Measurements from ENCODE around the gene TRABD2A.

TRABD2A gene

DNA sequence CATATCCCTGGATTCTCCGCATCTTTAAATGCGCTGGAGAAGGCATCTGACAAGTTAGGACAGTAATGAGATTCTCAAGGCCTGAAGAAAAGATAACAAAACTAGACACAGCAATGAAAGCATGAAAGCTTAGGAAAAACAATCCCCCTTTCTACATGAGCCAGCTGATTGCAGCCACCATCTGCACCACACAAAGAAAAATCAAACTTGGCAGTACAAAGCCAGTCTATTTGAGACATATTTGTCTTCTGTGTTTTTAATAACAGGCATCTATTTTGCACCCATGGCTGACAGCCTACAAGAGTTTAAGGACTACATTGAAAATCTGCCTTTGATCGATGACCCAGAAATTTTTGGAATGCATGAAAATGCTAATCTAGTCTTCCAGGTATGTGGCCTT is 83.6 kb downstream of the TRABD2A start:
- Mint-ChIP-seq H3K27ac (no peak overlapping the region), H3K36me3 (ENCODE audit: low read depth) (no peaks in the 10 kb centered on the region), H3K4me3 (no peak overlapping the region), H3K27me3 (ENCODE audit: low read depth) (no peaks in the 10 kb centered on the region), H3K4me1 (no peaks in the 10 kb centered on the region), H3K9me3 (peaks cover 13% of the 10 kb centered on the region)
- TF ChIP-seq, protein P1, sequence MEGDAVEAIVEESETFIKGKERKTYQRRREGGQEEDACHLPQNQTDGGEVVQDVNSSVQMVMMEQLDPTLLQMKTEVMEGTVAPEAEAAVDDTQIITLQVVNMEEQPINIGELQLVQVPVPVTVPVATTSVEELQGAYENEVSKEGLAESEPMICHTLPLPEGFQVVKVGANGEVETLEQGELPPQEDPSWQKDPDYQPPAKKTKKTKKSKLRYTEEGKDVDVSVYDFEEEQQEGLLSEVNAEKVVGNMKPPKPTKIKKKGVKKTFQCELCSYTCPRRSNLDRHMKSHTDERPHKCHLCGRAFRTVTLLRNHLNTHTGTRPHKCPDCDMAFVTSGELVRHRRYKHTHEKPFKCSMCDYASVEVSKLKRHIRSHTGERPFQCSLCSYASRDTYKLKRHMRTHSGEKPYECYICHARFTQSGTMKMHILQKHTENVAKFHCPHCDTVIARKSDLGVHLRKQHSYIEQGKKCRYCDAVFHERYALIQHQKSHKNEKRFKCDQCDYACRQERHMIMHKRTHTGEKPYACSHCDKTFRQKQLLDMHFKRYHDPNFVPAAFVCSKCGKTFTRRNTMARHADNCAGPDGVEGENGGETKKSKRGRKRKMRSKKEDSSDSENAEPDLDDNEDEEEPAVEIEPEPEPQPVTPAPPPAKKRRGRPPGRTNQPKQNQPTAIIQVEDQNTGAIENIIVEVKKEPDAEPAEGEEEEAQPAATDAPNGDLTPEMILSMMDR (IDR thresholded peaks at IDR 0.05; ENCODE audit: unreplicated experiment in 3 of 3): no peak

DNA sequence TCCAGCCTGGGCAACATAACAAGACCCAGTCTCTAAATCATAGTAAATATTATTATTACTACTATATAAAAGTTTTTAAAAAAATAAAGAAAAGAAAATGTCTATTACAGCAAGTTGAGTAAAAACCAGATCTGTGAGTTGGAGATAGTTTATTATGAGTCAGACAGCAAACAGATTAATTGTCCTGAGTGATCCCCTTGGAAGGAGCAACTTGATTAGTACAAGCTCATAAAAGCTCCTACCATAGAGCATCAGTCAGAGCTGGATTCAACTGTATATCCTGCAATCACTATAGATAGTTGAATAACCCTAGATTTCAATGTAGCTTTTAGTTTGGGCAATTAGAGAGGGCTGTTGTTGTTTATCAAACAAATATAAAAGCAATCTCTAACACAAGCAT is 84.1 kb downstream of the TRABD2A start:
- Mint-ChIP-seq H3K4me3 (no peak overlapping the region), H3K9me3 (peaks cover 9% of the 10 kb centered on the region), H3K4me1 (no peaks in the 10 kb centered on the region), H3K36me3 (ENCODE audit: low read depth) (no peaks in the 10 kb centered on the region), H3K27ac (no peak overlapping the region), H3K27me3 (ENCODE audit: low read depth) (no peaks in the 10 kb centered on the region)
- TF ChIP-seq, protein P1 (IDR thresholded peaks at IDR 0.05; ENCODE audit: unreplicated experiment in 3 of 3): no peak

DNA sequence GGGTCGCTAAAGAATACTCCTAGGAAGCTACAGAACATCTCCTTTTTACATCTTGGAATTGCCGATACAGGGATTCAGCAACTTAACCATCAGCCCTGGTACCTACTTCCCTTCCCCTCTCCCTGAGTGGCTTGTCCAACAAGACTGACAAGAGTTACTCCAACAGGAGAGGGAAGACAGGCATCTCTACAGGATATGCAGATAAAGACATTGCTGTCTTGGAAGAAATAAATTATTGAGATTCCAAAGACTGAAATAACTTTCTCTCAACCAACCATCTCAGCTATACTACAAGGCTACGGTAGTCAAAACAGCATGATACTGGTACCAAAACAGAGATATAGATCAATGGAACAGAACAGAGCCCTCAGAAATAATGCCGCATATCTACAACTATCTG is 87.2 kb downstream of the TRABD2A start:
- Mint-ChIP-seq H3K4me1 (no peaks in the 10 kb centered on the region), H3K4me3 (no peak overlapping the region), H3K36me3 (ENCODE audit: low read depth) (no peaks in the 10 kb centered on the region), H3K27me3 (ENCODE audit: low read depth) (no peaks in the 10 kb centered on the region), H3K9me3 (peaks cover 6% of the 10 kb centered on the region), H3K27ac (no peak overlapping the region)
- TF ChIP-seq, protein P1 (IDR thresholded peaks at IDR 0.05; ENCODE audit: unreplicated experiment in 3 of 3): no peak

DNA sequence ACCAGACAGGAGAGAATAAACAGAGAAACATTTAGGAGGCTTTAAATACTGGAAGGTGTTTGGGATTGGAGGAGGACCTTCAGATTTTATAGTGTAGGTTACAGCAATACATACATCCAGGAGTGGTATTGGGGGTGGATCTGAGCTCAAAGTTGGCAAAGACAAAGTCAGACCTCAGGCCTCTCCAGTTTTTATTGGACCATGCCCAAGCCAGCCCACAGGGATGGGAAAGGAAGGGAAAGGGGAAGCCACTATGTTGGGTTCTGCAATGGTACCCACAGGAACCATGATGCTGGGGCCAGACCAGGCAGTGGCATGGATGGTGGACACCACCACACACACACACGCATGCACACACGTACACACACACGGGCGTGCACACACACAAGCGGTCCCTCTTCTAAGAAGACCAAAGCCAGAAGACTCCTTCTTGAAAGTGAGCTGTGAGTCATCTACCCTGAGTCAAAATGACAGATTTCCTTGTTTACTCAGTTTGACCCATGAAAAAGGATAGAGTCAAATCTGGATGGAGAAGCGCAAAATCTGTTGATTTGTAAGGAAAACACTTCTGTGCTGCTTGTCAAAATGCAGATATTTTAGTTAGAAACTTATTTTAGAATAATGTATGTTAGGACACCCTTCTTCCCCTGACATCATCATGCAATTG is 87.9 kb downstream of the TRABD2A start:
- no peaks in the 10 kb centered on the region for H3K36me3 Mint-ChIP-seq (ENCODE audit: low read depth)
- peaks cover 6% of the 10 kb centered on the region for H3K9me3 Mint-ChIP-seq
- H3K4me3 Mint-ChIP-seq: no peak overlapping the region
- H3K4me1 Mint-ChIP-seq: no peaks in the 10 kb centered on the region
- no peak overlapping the region for H3K27ac Mint-ChIP-seq
- H3K27me3 Mint-ChIP-seq (ENCODE audit: low read depth): no peaks in the 10 kb centered on the region
- TF ChIP-seq, protein P1 (IDR thresholded peaks at IDR 0.05; ENCODE audit: unreplicated experiment in 3 of 3): no peak

DNA sequence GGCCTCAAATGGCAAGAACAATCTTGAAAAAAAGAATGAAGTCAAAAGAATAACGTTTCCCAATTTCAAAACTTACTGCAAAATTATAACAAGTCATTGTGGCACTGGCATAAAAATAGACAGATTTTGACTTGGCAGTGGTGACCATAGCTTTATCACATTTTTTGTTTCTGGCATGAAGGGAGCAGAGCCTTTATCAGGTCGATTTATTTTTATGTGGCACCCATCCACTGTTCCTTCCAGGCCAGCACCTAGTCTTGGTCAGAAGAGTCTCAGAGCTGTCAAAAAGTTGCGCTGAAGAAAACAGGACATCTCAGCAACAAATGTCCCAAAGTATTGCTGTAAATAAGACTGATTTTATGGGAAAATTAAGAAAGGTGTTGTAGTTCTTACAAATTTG is 92.4 kb downstream of the TRABD2A start:
- H3K4me1 Mint-ChIP-seq: no peaks in the 10 kb centered on the region
- TF ChIP-seq, protein P1 (IDR thresholded peaks at IDR 0.05; ENCODE audit: unreplicated experiment in 3 of 3): no peak
- H3K27ac Mint-ChIP-seq: no peak overlapping the region
- no peaks in the 10 kb centered on the region for H3K36me3 Mint-ChIP-seq (ENCODE audit: low read depth)
- H3K4me3 Mint-ChIP-seq: no peak overlapping the region
- H3K27me3 Mint-ChIP-seq (ENCODE audit: low read depth): no peaks in the 10 kb centered on the region
- H3K9me3 Mint-ChIP-seq: peaks cover 3% of the 10 kb centered on the region

DNA sequence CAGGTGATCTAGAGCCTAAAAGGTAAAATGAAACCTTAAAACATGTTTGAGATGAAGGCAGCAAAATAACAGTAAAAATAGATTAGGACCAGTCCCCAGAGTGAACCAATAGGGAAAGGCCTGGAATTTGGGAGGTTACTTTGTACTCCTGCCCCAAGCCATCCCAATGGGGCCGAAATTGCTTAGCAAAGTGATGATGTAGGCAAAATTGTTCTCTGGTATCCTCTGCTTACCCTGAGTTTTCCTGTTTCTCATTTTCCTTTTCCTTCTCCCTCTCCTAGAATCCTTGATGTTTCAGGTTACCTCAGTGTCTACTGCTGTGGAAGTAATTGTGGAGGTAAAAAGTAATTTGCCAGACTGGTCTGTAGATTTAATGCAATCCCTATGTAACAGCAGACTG is 92.9 kb downstream of the TRABD2A start:
- no peaks in the 10 kb centered on the region for H3K9me3 Mint-ChIP-seq
- TF ChIP-seq, protein P1 (IDR thresholded peaks at IDR 0.05; ENCODE audit: unreplicated experiment in 3 of 3): no peak
- H3K36me3 Mint-ChIP-seq (ENCODE audit: low read depth): no peaks in the 10 kb centered on the region
- no peaks in the 10 kb centered on the region for H3K27me3 Mint-ChIP-seq (ENCODE audit: low read depth)
- no peaks in the 10 kb centered on the region for H3K4me1 Mint-ChIP-seq
- no peak overlapping the region for H3K27ac Mint-ChIP-seq
- H3K4me3 Mint-ChIP-seq: no peak overlapping the region
